ENCODE data around the gene PCP4L1.

PCP4L1 gene

DNA sequence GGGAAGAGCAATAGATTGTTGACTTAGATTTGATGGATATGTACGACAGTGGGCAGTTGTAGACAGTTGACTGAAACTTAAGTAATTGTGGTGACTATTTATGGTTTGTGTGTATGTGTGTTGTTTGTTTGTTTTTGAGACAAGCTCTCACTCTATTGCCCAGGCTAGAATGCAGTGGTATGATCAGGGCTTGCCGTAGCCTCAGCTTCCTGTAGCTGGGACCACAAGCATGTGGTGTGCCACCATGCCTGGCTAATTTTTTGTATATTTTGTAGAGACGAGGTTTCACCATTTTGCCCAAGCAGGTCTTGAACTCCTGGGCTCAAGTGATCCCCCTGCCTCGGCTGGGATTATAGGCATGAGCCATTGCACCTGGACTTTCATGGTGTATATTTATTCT lies 65.5 kb downstream of the PCP4L1 start:
- no peak for DNase-seq

DNA sequence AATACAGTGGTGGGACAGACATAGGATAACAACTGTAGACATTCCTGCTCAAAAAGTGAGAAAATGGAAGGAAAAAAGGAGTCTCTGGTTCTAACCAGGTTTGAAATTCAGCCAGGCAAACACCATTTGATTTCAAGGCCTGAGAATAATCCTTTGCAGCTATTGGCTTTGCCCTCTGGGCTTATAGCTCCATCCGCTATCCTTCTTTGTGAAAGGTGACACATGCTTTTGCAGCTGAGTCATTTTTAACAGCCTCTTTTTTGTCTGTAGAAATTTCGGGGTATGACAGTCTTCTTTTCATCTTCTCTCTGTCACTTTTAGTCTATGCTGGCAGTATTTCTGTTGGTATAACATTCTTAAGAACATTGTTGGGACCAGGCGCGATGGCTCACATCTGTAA lies 71.8 kb downstream of the PCP4L1 start:
- no peak for DNase-seq

GRCh38 chr1:161333166-161333565 lies 74.6 kb downstream of the PCP4L1 start:
- no peak for DNase-seq

Data from activated CD4-positive, alpha-beta T cell treated with anti-CD3 and anti-CD28 coated beads, Interleukin-2, amount 50 U/mL, for 4 hours (primary cell).